CD4-positive, CD25-positive, alpha-beta regulatory T cell (primary cell): Measurements from ENCODE around the gene LRRC73. TPM values are rescaled to one million over a fixed set of nuclear protein-coding genes. Genes with fewer than 3 reads are reported as not detected.
A peak's percentile ranks its signal among the peaks of the same experiment; 100 is the strongest.

Experiments
- ATAC-seq, 2 donors: fragments of 150-1000 bp; cut with Tn5 transposase; one replicate each; pipeline ENCODE4 v1.10.0; 2021; ENCODE audit warnings: low read depth in 2 of 2, moderate number of reproducible peaks in 2 of 2, moderate library complexity in 1 of 2
- DNase-seq, 3 donors: peaks; one replicate each; pipeline versions ENCODE4 v3.0.0 to v3.0.0-alpha.2; 2012 to 2022; ENCODE audit warnings: mixed read lengths in 1 of 3
- H3K27ac ChIP-seq: one replicate; pipeline ENCODE4 v1.7.0; 2013; ENCODE audit warnings: mild to moderate bottlenecking, low read length; ENCODE audit not compliant: insufficient read depth, poor library complexity, severe bottlenecking
- H3K27me3 ChIP-seq: one replicate; pipeline ENCODE4 v1.7.0; 2013; ENCODE audit warnings: low read length; ENCODE audit not compliant: control insufficient read depth, insufficient read depth
- H3K36me3 ChIP-seq: one replicate; pipeline ENCODE4 v1.7.0; 2013; ENCODE audit warnings: mild to moderate bottlenecking, low read length, moderate library complexity; ENCODE audit not compliant: control insufficient read depth, insufficient read depth
- H3K4me1 ChIP-seq: 2 replicates; pipeline ENCODE4 v1.7.0; 2013; ENCODE audit warnings: mild to moderate bottlenecking, low read length; ENCODE audit not compliant: insufficient read depth, control insufficient read depth, poor library complexity, severe bottlenecking
- H3K4me3 ChIP-seq: one replicate; pipeline ENCODE4 v1.7.0; 2013; ENCODE audit warnings: low read depth, mild to moderate bottlenecking, low read length, moderate library complexity
- H3K9me3 ChIP-seq, 2 experiments: 1 replicate in 1 of 2; 2 replicates in 1 of 2; pipeline ENCODE4 v1.7.0; 2013; ENCODE audit warnings: low read length in 2 of 2, mild to moderate bottlenecking in 1 of 2, moderate library complexity in 1 of 2; ENCODE audit not compliant: control insufficient read depth in 2 of 2
- H3K27ac Mint-ChIP-seq, 3 donors: one replicate each; pipeline ENCODE4 v1.8.0; 2020 to 2022; ENCODE audit warnings: mild to moderate bottlenecking in 3 of 3, mixed read lengths in 3 of 3, moderate library complexity in 2 of 3
- H3K27me3 Mint-ChIP-seq: one replicate; pipeline ENCODE4 v1.8.0; 2022; ENCODE audit warnings: mild to moderate bottlenecking, mixed read lengths
- H3K36me3 Mint-ChIP-seq: one replicate; pipeline ENCODE4 v1.8.0; 2020; ENCODE audit warnings: mixed read lengths
- H3K4me1 Mint-ChIP-seq, 4 donors: one replicate each; pipeline ENCODE4 v1.8.0; 2020 to 2022; ENCODE audit warnings: mixed read lengths in 4 of 4, mild to moderate bottlenecking in 1 of 4
- H3K4me3 Mint-ChIP-seq, 4 donors: one replicate each; pipeline ENCODE4 v1.8.0; 2020 to 2022; ENCODE audit warnings: mild to moderate bottlenecking in 4 of 4, mixed read lengths in 4 of 4, moderate library complexity in 3 of 4
- H3K9me3 Mint-ChIP-seq, 7 donors: one replicate each; pipeline ENCODE4 v1.8.0; 2020 to 2022; ENCODE audit warnings: mixed read lengths in 7 of 7, mild to moderate bottlenecking in 3 of 7, moderate library complexity in 2 of 7
- polyA plus RNA-seq, 4 donors: library from polyadenylated mRNA; unstranded; fragments of 300-500 nt; fragmentation: Illumina TruSeq; gene quantifications; one replicate each; pipeline ENCODE4 v1.2.3, GENCODE V29; 2021
- total RNA-seq: library from RNA; stranded (reverse); gene quantifications from one replicate; pipeline ENCODE4 v1.2.3, GENCODE V29; 2022

The LRRC73 gene
- total and polyA plus RNA-seq, 5 donors from 2014 or later = 0.30 TPM; not detected in 4

- peak in 1 of 3 donors; percentile 37 for DNase-seq
- peaks cover 48% of the 10 kb centered on the region for H3K4me1 ChIP-seq
- H3K9me3 ChIP-seq = no peaks in the 10 kb centered on the region
- H3K4me1 Mint-ChIP-seq = peaks cover 5 to 23% (median 9%) of the 10 kb centered on the region in 4 donors
- peaks cover 59% of the 10 kb centered on the region for H3K36me3 ChIP-seq
- H3K27ac Mint-ChIP-seq = no peak overlapping the region
- peak overlapping the region; percentile 99 for H3K4me3 ChIP-seq
- peaks cover 32% of the 10 kb centered on the region for H3K36me3 Mint-ChIP-seq
- H3K27ac ChIP-seq = peak overlapping the region; percentile 91
- no peaks in the 10 kb centered on the region for H3K27me3 ChIP-seq
- no peak for ATAC-seq
- no peaks in the 10 kb centered on the region for H3K27me3 Mint-ChIP-seq
- no peaks in the 10 kb centered on the region for H3K9me3 Mint-ChIP-seq
- H3K4me3 Mint-ChIP-seq = no peak overlapping the region
Observed at GRCh38 chr6:43517505-43518357, 7.6 kb upstream of the LRRC73 start.

GRCh38 chr6:43516697-43517504, 6.8 kb upstream of the LRRC73 start, which contains the start of the genes POLR1C and YIPF3:
TSS of gene POLR1C (plus strand) at chr6:43517089. CDS start at chr6:43517110, 21 bp downstream.
TSS of gene YIPF3 (minus strand) at chr6:43516926. CDS start at chr6:43516807, 119 bp downstream.
- peaks cover 5 to 23% (median 9%) of the 10 kb centered on the region in 4 donors for H3K4me1 Mint-ChIP-seq

GRCh38 chr6:43516367-43516696, 6.2 kb upstream of the LRRC73 start:
- Histone ChIP-seq H3K4me1 (peaks cover 48% of the 10 kb centered on the region), H3K9me3 (no peaks in the 10 kb centered on the region), H3K27me3 (no peaks in the 10 kb centered on the region), H3K36me3 (peaks cover 59% of the 10 kb centered on the region), H3K27ac (peak overlapping the region; percentile 91), H3K4me3 (peak overlapping the region; percentile 99)
- Mint-ChIP-seq H3K4me1 (peaks cover 6 to 27% (median 12%) of the 10 kb centered on the region in 4 donors), H3K27ac (no peak overlapping the region), H3K9me3 (no peaks in the 10 kb centered on the region), H3K4me3 (no peak overlapping the region), H3K36me3 (peaks cover 36% of the 10 kb centered on the region), H3K27me3 (no peaks in the 10 kb centered on the region)
- no peak for ATAC-seq
- no peak for DNase-seq

More at GRCh38 chr6:43516697-43517504, 6.8 kb upstream of the LRRC73 start, which contains the start of the genes POLR1C and YIPF3:
- H3K27ac Mint-ChIP-seq = no peak within 1 kb of the TSS
- DNase-seq (peak; percentile 96 to 98 (median 97)), ATAC-seq (peak; percentile 93 to 94)
- Histone ChIP-seq H3K27me3 (no peaks in the 10 kb centered on the region), H3K36me3 (peaks cover 59% of the 10 kb centered on the region), H3K4me3 (peak within 1 kb of the TSS; percentile 99), H3K4me1 (peaks cover 48% of the 10 kb centered on the region), H3K27ac (peak within 1 kb of the TSS; percentile 91), H3K9me3 (no peaks in the 10 kb centered on the region)
- H3K9me3 Mint-ChIP-seq = no peaks in the 10 kb centered on the region
- H3K36me3 Mint-ChIP-seq = peaks cover 31% of the 10 kb centered on the region
- H3K27me3 Mint-ChIP-seq = no peaks in the 10 kb centered on the region
- no peak within 1 kb of the TSS for H3K4me3 Mint-ChIP-seq

GRCh38 chr6:43515808-43516207, 5.7 kb upstream of the LRRC73 start:
- Histone ChIP-seq H3K4me1 (peaks cover 50% of the 10 kb centered on the region), H3K9me3 (no peaks in the 10 kb centered on the region), H3K27ac (peak overlapping the region; percentile 91), H3K4me3 (peak overlapping the region; percentile 99), H3K36me3 (peaks cover 56% of the 10 kb centered on the region), H3K27me3 (no peaks in the 10 kb centered on the region)
- H3K9me3 Mint-ChIP-seq = no peaks in the 10 kb centered on the region
- DNase-seq (no peak), ATAC-seq (no peak)
- H3K27ac Mint-ChIP-seq = no peak overlapping the region
- no peak overlapping the region for H3K4me3 Mint-ChIP-seq
- H3K36me3 Mint-ChIP-seq = peaks cover 39% of the 10 kb centered on the region
- peaks cover 6 to 28% (median 14%) of the 10 kb centered on the region in 4 donors for H3K4me1 Mint-ChIP-seq
- no peaks in the 10 kb centered on the region for H3K27me3 Mint-ChIP-seq

- H3K4me3 Mint-ChIP-seq = peak overlapping the region; percentile 55 to 89 (median 64)
- ATAC-seq = no peak
Observed at GRCh38 chr6:43511824-43512415, 1.8 kb upstream of the LRRC73 start.

GRCh38 chr6:43510827-43511163, 649 bp upstream of the LRRC73 start:
- peaks cover 20% of the 10 kb centered on the region for H3K27me3 Mint-ChIP-seq
- no peak overlapping the region for H3K27ac Mint-ChIP-seq
- peaks cover 5 to 38% (median 24%) of the 10 kb centered on the region in 4 donors for H3K4me1 Mint-ChIP-seq
- Histone ChIP-seq H3K36me3 (peaks cover 39% of the 10 kb centered on the region), H3K27ac (no peak overlapping the region), H3K9me3 (no peaks in the 10 kb centered on the region), H3K4me1 (peaks cover 40% of the 10 kb centered on the region), H3K27me3 (no peaks in the 10 kb centered on the region), H3K4me3 (no peak overlapping the region)
- H3K36me3 Mint-ChIP-seq = peaks cover 34% of the 10 kb centered on the region
- peak overlapping the region; percentile 45 to 89 (median 76) for H3K4me3 Mint-ChIP-seq
- ATAC-seq (no peak), DNase-seq (no peak)
- H3K9me3 Mint-ChIP-seq = no peaks in the 10 kb centered on the region

More at GRCh38 chr6:43511824-43512415, 1.8 kb upstream of the LRRC73 start:
- peaks cover 49% of the 10 kb centered on the region for H3K4me1 ChIP-seq
- Mint-ChIP-seq H3K27ac (peak overlapping the region in 1 of 3 donors; percentile 55), H3K36me3 (peaks cover 34% of the 10 kb centered on the region), H3K4me1 (peaks cover 9 to 34% (median 24%) of the 10 kb centered on the region in 4 donors), H3K9me3 (no peaks in the 10 kb centered on the region), H3K27me3 (peaks cover 20% of the 10 kb centered on the region)
- H3K4me3 ChIP-seq = no peak overlapping the region
- no peak overlapping the region for H3K27ac ChIP-seq
- peaks cover 39% of the 10 kb centered on the region for H3K36me3 ChIP-seq
- no peaks in the 10 kb centered on the region for H3K9me3 ChIP-seq
- no peaks in the 10 kb centered on the region for H3K27me3 ChIP-seq
- DNase-seq = no peak
